Skeletal muscle cell (primary cell): ENCODE data around the gene THAP3.
"Not testable (repeated sequence)": the region's sequence is repeated elsewhere in the genome, so short reads cannot be mapped to it uniquely, and the experiment has no call there.

Experiments
- DNase-seq: peaks from one replicate; pipeline ENCODE4 v3.0.0-alpha.2; 2010; ENCODE audit warnings: low read depth
- H3K4me3 ChIP-seq: 2 replicates; pipeline ENCODE4 v1.5.1; 2011; ENCODE audit warnings: low read depth, mild to moderate bottlenecking, control low read depth, low read length, moderate library complexity

The THAP3 gene

GRCh38 chr1:6588893-6589520 is 35.7 kb upstream of the THAP3 start:
- DNase-seq, result no peak
- H3K4me3 ChIP-seq, result no peak overlapping the region

- H3K4me3 ChIP-seq, result no peak overlapping the region
Observed at GRCh38 chr1:6590046-6590445, 34.6 kb upstream of the THAP3 start.

DNA sequence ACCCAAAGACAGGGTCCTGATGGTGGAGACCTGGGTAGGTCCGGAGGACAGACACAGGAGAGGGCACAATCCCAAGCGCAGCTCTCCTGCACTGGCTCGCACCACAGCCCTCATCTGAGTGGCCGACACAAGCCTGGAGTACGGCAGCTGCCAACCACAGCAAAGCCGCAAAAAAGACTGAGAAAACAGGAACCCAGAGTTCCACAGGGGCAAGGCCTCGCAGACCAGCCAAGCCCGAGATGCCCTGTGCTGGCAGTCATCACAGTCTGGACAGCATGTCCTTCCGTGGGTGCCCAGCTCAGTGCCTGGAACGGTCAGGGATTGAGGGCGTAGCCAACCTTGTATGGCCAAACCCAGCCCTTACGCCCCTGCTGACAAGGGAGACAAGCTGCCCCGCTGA is 33.4 kb upstream of the THAP3 start:
- DNase-seq, result no peak
- H3K4me3 ChIP-seq, result no peak overlapping the region

More at GRCh38 chr1:6590046-6590445, 34.6 kb upstream of the THAP3 start:
- no peak for DNase-seq

GRCh38 chr1:6591644-6592043 is 33.0 kb upstream of the THAP3 start:
- DNase-seq, result no peak
- no peak overlapping the region for H3K4me3 ChIP-seq

DNA sequence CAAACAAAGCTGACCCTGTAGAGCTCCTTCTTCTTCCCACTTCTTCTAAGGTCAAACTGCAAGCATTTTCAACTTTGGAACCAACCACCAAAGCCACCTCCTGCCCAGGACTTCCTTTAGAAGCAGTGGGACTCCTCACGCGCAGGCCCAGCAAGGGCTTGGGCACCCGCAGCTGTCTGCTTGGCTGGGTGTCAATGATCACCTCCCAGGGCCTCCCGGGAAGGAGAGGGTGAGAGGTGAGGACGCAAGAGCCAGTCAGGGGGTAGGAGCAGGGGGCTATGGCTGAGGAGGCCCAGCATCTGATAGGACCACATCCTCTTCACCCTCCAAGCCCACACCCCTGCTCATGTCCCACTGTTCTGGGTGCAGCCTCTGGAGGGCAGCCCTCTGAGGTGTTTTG is 32.2 kb upstream of the THAP3 start:
- H3K4me3 ChIP-seq, result no peak overlapping the region
- DNase-seq, result no peak

GRCh38 chr1:6592865-6593593 is 31.6 kb upstream of the THAP3 start:
- no peak for DNase-seq
- no peak overlapping the region for H3K4me3 ChIP-seq

- H3K4me3 ChIP-seq, result no peak overlapping the region
- no peak for DNase-seq
Observed at GRCh38 chr1:6593810-6594209, 30.9 kb upstream of the THAP3 start.

DNA sequence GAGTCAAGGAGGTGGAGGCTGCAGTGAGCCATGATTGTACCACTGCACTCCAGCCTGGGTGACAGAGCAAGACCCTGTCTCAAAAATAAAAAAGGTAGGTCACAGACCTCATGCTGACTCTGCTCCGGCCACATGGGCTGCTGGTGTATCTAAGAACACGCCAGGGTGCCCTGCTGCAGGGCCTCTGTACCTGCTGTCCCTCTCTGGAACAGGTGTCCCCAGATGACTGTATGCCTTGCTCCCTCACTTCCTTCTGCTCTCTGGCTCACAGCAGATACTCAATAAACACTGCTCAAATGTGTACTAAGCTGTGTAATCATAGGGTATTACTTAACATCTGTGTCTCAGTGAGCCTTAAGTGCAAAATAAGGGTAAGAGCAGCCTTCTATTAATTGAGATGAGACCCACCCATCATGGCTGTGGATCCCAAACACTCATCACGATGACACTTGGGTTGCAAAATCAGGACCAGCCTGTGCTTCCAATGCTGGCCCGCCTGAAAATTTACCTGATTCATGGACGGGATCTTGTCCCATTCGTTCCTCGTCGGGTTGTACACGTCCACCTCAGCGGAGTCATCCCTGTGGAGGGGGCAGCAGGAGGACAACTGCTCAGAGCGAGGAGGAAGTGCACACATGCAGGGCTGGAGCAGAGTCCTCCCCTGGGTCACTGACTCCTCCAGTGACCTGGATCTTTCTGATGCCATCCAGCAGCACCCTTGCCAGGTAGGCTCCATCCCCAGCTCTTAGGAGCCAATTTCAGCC is 29.5 kb upstream of the THAP3 start:
- DNase-seq, result no peak
- H3K4me3 ChIP-seq, result no peak overlapping the region

DNA sequence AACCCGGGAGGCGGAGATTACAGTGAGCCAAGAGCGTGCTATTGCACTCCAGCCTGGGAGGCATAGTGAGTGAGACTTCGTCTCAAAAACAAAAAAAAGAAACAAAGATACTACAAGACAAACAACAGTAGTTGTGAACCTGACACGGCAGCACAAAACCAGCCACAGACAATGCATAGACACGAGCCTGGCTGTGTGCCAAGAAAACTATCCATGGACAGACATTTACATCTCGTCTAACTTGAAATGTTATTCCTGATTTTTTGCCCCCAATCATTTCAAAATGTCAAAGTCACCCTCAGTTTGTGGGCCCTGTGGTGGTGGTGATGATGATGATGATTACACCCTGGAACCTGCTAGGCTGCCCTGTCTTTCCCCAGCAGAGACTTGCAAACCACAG is 28.3 kb upstream of the THAP3 start:
- no peak for DNase-seq
- H3K4me3 ChIP-seq, result no peak overlapping the region

DNA sequence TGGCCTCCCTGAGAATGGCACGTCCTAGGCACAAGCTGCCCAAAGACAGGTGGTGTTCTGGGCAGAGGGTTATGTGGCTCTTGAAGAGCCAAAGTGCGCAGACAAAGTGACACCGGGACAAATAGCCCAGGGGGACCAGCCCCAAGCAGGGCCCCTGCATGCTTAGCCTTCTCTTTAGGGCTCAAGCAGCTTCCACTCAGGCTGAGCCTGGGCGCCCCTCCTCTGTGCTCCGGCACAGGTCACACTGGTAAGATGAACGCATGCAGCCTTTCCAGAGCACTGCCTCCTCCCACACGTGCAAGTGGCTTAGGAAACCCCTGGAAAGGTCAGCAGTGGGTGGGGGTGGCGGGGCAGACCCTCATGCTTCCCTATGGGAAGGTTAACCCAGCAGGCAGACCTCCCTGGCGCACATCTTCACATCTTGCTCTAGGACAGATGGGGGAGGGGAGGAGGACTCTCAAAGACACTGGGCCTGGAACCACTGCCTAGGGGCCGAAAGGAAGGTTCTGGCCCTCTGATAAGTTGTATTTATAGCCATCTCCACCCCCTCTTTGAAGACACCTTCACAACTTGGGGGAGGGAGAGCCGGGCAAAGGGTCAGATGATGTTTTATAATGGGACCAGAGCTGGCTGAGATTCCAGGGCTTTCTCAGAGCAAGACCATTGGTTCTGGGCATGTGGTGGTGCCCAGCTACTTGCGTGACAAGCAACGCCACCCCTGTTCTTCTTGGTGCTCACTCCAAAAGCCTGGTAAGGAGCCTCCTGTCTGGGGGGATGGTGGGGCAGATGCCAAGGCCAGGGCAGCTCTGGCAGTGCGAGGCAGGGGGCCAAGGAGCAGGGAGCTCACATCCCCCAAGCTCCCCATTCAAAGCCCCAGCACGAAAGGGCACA is 27.5 kb upstream of the THAP3 start:
- no peak overlapping the region for H3K4me3 ChIP-seq
- DNase-seq, result no peak

DNA sequence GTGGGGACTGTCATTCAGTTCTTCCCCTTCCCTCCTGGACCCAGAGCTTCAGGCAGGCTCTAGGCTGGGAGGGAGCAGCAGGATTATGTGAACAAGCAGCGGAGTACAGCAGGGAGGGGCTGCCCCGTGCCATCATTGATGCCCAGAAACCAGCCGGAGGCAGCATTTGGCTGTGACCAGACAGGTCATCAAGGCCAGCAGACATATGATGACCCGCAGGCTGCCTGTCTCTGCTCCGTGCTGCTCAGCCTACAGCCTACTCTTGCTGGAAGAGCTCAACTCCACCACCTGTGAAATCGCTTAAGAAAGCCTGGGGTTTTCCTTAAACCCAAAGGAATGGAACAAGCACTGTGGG is 26.9 kb upstream of the THAP3 start:
- no peak for DNase-seq
- no peak overlapping the region for H3K4me3 ChIP-seq

DNA sequence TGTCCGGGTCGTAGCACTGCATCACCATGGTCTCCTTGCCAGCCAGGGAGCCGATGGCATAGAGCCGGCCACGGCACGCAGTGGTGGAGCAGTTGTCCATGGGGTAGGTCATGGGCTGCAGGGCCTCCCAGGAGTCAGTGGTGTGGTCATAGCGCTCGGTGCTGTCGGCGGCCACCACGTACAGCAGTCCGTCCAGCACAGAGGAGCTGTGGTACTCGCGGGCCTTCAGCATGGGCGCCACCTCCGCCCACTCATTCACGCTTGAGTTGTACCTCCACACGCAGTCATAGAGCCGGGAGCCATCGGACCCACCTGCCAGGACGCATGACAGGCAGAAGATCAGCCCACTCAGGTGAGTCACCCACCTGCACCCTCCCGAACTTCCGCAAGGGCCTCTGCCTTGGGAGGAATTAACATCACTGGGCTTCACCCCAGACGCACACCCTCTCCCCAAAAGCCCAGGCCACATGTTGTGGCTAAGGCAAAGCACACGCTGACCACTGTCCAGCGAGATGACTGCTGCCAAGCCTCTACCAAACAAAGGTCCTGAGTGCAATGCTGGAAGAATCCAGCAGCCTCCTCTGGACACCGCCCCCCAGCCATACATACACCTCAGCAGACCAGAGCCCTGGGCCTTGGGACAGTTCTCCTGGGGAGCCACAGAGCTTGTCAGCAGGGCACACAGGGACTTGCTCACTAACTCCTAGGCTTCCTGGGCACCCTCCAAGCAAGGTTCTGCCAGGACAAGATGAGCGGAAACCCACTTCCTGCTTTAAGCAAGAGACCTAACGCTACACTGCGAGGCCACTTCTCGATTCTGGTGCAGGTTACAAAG is 25.3 kb upstream of the THAP3 start:
- H3K4me3 ChIP-seq, result peak overlapping the region; percentile 97

GRCh38 chr1:6599991-6600390 is 24.7 kb upstream of the THAP3 start:
- DNase-seq, result not testable (repeated sequence)

More for the DNA sequence above, 25.3 kb upstream of the THAP3 start:
- no peak for DNase-seq

GRCh38 chr1:6600410-6601048 is 24.1 kb upstream of the THAP3 start:
- H3K4me3 ChIP-seq, result peak overlapping the region; percentile 97
- DNase-seq, result no peak

More at GRCh38 chr1:6599991-6600390, 24.7 kb upstream of the THAP3 start:
- H3K4me3 ChIP-seq, result peak overlapping the region; percentile 97

DNA sequence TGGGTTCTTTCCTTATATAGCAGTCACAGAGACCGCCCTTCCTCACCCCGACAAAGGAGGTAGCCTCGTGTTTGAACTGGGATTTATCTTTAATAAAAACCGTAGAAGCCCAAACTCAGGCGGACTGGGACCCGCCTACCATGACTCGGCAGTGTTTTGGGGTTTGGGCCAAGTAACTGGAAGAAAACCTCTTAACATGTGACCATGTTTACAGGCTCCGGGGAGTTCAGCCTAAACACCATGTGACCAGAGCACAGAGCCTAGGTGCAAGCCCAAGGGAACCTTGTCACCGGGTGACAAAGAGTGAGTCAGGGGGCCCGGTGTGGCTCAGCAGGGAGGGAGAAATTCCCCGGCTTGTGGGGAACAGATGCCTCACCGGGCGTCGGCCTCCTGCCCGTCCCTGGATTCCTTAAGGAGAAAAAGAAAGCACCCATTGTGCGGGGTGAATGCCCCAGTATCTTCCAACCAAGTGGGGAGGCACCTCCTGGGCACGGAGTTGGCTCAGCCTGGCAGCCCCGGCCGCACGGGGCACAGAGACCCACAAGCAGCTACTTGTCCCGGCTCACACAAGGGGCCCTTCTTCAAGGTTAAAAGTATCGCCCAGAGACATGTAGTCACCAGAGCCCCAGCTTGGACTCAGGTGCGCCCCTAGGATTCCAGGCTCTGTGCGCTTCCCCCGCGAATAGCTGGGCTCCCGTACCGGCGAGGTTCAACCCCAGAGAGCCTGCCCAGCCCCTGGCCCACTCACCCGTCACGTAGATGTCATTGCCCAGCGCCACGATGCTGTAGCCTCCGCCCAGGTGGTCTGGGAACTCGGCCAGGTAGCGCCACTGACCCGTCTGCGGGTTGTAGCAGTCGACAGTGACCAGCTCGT is 23.4 kb upstream of the THAP3 start:
- peak; percentile 77 for DNase-seq
- H3K4me3 ChIP-seq, result peak overlapping the region; percentile 97

- DNase-seq, result no peak
- H3K4me3 ChIP-seq, result peak overlapping the region; percentile 97
Observed at GRCh38 chr1:6601923-6602668, 22.6 kb upstream of the THAP3 start.
